Measurements from ENCODE around the gene NME9.

DNA sequence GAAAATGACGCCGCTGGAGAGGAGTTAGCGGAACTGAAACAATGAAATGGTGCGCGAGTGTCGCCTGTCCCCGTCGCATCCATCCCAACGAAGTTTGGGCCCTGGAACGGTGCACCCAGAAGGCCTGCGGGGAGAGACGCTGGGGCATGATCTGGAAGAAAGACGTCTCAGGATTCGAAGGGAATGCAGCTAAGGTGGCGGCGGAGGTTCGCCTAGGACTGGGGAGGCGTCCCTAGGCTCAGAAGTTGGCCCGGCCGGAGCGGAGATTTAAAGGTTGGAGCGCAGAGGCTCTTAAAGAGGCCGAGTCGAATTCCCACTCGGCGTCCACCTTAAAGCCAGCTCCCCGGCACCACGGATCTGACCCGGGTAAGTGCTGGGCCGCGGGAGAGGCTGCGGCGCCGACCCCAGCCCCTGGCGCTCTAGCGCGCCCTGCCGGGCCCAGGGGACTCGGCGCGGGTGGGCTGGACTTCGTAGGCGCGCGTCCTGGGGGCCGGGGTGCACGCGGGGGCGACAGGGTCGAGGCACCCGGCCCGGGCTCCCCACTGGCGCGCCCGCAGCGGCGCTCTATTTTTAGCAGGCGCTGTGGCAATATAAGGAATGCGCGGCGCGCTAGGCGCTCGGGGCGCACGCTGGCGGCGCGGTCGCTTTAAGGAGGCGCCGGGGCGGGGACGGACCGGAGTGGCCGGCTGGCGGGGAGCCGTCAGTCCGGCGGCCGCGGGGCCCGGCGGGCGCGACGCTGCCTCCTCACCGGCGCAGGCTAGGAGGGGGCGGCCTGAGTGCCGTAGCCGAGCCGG, 18.5 kb upstream of the NME9 start, which contains the start of gene MRAS:
- TF ChIP-seq TAF1 (IDR thresholded peaks at IDR 0.05; ENCODE audit: low read depth, low read length) (no peak), POLR2AphosphoS5 (IDR thresholded peaks at IDR 0.05; ENCODE audit: low read depth, low read length) (no peak)
